ENCODE data around the gene CNKSR3. TPM values are rescaled to one million over a fixed set of nuclear protein-coding genes. Genes with fewer than 3 reads are reported as not detected.

CNKSR3 gene
- total and polyA plus RNA-seq, 8 donors, result 10.5 to 33.2 (median 29.8) TPM

- H3K27me3 ChIP-seq, result no peaks in the 10 kb centered on the region
- H3K9me3 ChIP-seq, result no peaks in the 10 kb centered on the region
- ATAC-seq (no peak), DNase-seq (no peak)
- H3K4me1 ChIP-seq, result peaks cover 6 to 8% of the 10 kb centered on the region in 2 donors
- H3K36me3 ChIP-seq, result no peaks in the 10 kb centered on the region
- no peak overlapping the region for H3K4me3 ChIP-seq
- intact Hi-C loops (cut with DNase I), result no loop called here
- TF ChIP-seq CTCF (IDR thresholded peaks at IDR 0.05), result no peak
- H3K27ac ChIP-seq, result no peak overlapping the region
These were observed 63.5 kb downstream of the CNKSR3 start for GRCh38 chr6:154446984-154447383.

GRCh38 chr6:154445417-154445816, 65.1 kb downstream of the CNKSR3 start:
- no peak for ATAC-seq
- no peak for DNase-seq
- H3K27me3 ChIP-seq, result no peaks in the 10 kb centered on the region
- intact Hi-C loops (cut with DNase I), result no loop called here
- H3K4me3 ChIP-seq, result no peak overlapping the region
- no peaks in the 10 kb centered on the region for H3K36me3 ChIP-seq
- peaks cover 6 to 8% of the 10 kb centered on the region in 2 donors for H3K4me1 ChIP-seq
- no peak for TF ChIP-seq CTCF (IDR thresholded peaks at IDR 0.05)
- no peak overlapping the region for H3K27ac ChIP-seq
- no peaks in the 10 kb centered on the region for H3K9me3 ChIP-seq

GRCh38 chr6:154441995-154442310, 68.5 kb downstream of the CNKSR3 start:
- no peak overlapping the region for H3K4me3 ChIP-seq
- no peaks in the 10 kb centered on the region for H3K4me1 ChIP-seq
- H3K9me3 ChIP-seq, result no peaks in the 10 kb centered on the region
- no peak overlapping the region for H3K27ac ChIP-seq
- no peaks in the 10 kb centered on the region for H3K36me3 ChIP-seq
- no peak for TF ChIP-seq CTCF (IDR thresholded peaks at IDR 0.05)
- DNase-seq, result no peak
- intact Hi-C loops (cut with DNase I), result no loop called here
- H3K27me3 ChIP-seq, result no peaks in the 10 kb centered on the region
- no peak for ATAC-seq

GRCh38 chr6:154440422-154441043, 70.0 kb downstream of the CNKSR3 start:
- Histone ChIP-seq H3K4me1 (no peaks in the 10 kb centered on the region), H3K27ac (no peak overlapping the region), H3K9me3 (no peaks in the 10 kb centered on the region), H3K36me3 (no peaks in the 10 kb centered on the region), H3K27me3 (no peaks in the 10 kb centered on the region), H3K4me3 (no peak overlapping the region)
- ATAC-seq, result no peak
- TF ChIP-seq CTCF (IDR thresholded peaks at IDR 0.05), result no peak
- DNase-seq, result no peak
- intact Hi-C loops (cut with DNase I), result no loop called here

- Histone ChIP-seq H3K4me1 (no peaks in the 10 kb centered on the region), H3K36me3 (no peaks in the 10 kb centered on the region), H3K27me3 (no peaks in the 10 kb centered on the region), H3K4me3 (no peak overlapping the region), H3K9me3 (no peaks in the 10 kb centered on the region), H3K27ac (no peak overlapping the region)
- TF ChIP-seq CTCF (IDR thresholded peaks at IDR 0.05), result no peak
- no peak for DNase-seq
- intact Hi-C loops (cut with DNase I), result no loop called here
- ATAC-seq, result no peak
These were observed 70.5 kb downstream of the CNKSR3 start for GRCh38 chr6:154440022-154440421.
